AG04449 (cell line): ENCODE data around the gene IQSEC1.

ENCODE experiments used
- CTCF ChIA-PET: fragments of 350-600 bp; formaldehyde crosslinking; extraction: SDS; loops from one replicate; lab custom pipeline; 2021; ENCODE audit warnings: antibody characterized with exemption; lab: Yijun Ruan, JAX
- POLR2A ChIA-PET: fragments of 400-600, 350-600 bp; formaldehyde crosslinking; extraction: SDS; loops from one replicate; lab custom pipeline; 2020; ENCODE audit warnings: antibody characterized with exemption, inconsistent platforms; lab: Yijun Ruan, JAX
- DNase-seq: peaks from one replicate; pipeline ENCODE4 v3.0.0-alpha.2; 2010; ENCODE audit warnings: low read depth, low spot score
- H3K4me3 ChIP-seq: 2 replicates; pipeline ENCODE4 v1.5.1; 2011; ENCODE audit warnings: low read depth, mild to moderate bottlenecking, control low read depth, low read length
- CTCF ChIP-seq: IDR thresholded peaks from one replicate; pipeline ENCODE4 v1.5.1; 2011; ENCODE audit warnings: mild to moderate bottlenecking, moderate library complexity, low read length, control low read depth, inconsistent platforms; ENCODE audit not compliant: insufficient read depth; ENCODE audit errors: missing control alignments

Gene IQSEC1

GRCh38 chr3:13016721-13017255 lies 56.4 kb downstream of the IQSEC1 start:
- ChIA-PET CTCF (interaction anchor here (3.2 kb wide), 1 partner anchor 22 kb away, joined by 8 read pairs; no protein-coding TSS in a partner anchor), POLR2A (no interaction called here)
- DNase-seq, result no peak
- TF ChIP-seq CTCF, result no peak
- no peak overlapping the region for H3K4me3 ChIP-seq

GRCh38 chr3:13016083-13016720 lies 57.0 kb downstream of the IQSEC1 start:
- no peak for TF ChIP-seq CTCF
- H3K4me3 ChIP-seq, result no peak overlapping the region
- DNase-seq, result no peak
- CTCF ChIA-PET, result interaction anchor here (3.2 kb wide), 1 partner anchor 21 kb away, joined by 8 read pairs; no protein-coding TSS in a partner anchor
- POLR2A ChIA-PET, result no interaction called here

- TF ChIP-seq CTCF, result no peak
- POLR2A ChIA-PET, result no interaction called here
- CTCF ChIA-PET, result interaction anchor here (3.2 kb wide), 1 partner anchor 20 kb away, joined by 8 read pairs; no protein-coding TSS in a partner anchor
- no peak for DNase-seq
- H3K4me3 ChIP-seq, result no peak overlapping the region
Measured at GRCh38 chr3:13015286-13016082, 57.7 kb downstream of the IQSEC1 start.

DNA sequence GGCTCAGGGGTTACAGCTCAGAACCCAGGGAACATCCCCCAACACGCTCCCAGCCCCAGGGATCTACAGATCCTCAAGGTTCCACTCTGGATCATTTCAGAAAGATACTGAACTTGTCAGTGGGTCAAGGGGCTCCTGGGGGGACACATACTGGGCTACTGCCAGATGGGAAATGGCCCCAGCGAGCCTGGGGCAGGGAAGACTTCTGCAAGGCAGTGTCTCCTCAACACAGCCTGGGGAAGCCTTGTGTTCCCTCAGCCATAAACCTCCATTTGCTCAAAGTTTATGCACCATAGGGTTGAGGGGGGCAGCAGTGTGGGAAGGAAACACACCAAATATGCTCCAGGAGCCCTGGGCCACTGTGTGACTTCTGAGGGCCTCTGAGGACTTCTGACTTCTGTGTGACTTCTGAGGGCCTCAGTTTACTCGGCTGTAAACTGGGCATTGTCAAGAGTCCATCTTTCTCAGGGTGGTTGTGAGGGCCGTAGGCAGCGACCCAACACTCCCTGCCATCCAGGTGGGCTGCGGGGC lies 58.4 kb downstream of the IQSEC1 start:
- H3K4me3 ChIP-seq, result no peak overlapping the region
- no peak for TF ChIP-seq CTCF
- DNase-seq, result no peak
- CTCF ChIA-PET, result interaction anchor here (3.2 kb wide), 1 partner anchor 20 kb away, joined by 8 read pairs; no protein-coding TSS in a partner anchor
- POLR2A ChIA-PET, result no interaction called here

DNA sequence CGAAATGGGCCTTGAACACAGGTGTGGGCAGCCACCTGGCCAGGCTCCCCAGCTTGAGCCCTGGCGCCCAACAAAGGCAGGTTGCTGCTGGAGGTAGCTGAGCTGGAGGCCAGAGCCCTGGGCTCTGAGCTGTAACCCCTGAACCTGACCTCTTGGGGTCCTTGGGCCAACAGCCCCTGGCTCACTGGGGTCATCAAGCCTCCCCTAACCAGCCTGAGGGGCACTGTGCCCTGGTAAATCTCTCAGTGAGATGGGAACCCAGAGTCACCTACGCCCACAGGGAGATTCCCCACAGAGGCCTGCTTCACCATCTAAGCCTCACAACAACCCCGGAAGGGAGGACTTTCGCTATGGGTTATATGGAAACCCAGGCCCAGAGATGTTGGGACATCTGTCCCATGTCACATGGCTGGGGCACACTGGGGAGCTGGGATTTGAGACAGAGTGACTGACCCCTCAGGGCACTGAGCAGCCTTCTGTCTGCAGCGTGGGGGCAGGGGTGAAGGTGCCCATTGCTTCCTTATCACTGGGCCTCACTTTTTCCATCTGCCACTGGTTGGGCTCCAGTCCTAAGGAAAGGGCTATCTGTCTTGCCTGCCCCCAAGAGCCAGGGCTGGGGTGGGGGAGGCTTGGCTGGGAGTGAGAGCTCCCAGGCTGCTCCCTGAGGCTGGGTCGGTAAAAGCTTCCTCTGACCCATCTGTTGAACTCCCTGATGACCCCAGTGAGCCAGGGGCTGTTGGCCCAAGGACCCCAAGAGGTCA lies 59.1 kb downstream of the IQSEC1 start:
- POLR2A ChIA-PET, result no interaction called here
- H3K4me3 ChIP-seq, result no peak overlapping the region

More for the DNA sequence above, 59.1 kb downstream of the IQSEC1 start:
- no peak for DNase-seq
- CTCF ChIA-PET, result interaction anchor here (3.2 kb wide), 1 partner anchor 19 kb away, joined by 8 read pairs; no protein-coding TSS in a partner anchor
- TF ChIP-seq CTCF, result no peak
